Fibroblast of villous mesenchyme (primary cell): ENCODE measurements around the gene TMPRSS7. TPM values are rescaled to one million over a fixed set of nuclear protein-coding genes. Genes with fewer than 3 reads are reported as not detected.

Experiments
- DNase-seq: peaks from one replicate; pipeline ENCODE4 v3.0.0-alpha.2; 2010; ENCODE audit warnings: low read depth
- H3K4me3 ChIP-seq: 2 replicates; pipeline ENCODE4 v1.5.1; 2011; ENCODE audit warnings: low read depth, mild to moderate bottlenecking, low read length
- total RNA-seq: library from RNA; depleted of rRNA; stranded (reverse); fragments of >200 nt; gene quantifications from 2 replicates; pipeline ENCODE4 v1.2.3, GENCODE V29; 2012
- TF ChIP-seq, protein P1 (sequence below): IDR thresholded peaks from 2 replicates; pipeline ENCODE4 v1.5.1; 2012; ENCODE audit warnings: low read depth, mild to moderate bottlenecking, low read length; ENCODE audit not compliant: insufficient read depth

The TMPRSS7 gene
- total RNA-seq, 1 donor = not detected

DNA sequence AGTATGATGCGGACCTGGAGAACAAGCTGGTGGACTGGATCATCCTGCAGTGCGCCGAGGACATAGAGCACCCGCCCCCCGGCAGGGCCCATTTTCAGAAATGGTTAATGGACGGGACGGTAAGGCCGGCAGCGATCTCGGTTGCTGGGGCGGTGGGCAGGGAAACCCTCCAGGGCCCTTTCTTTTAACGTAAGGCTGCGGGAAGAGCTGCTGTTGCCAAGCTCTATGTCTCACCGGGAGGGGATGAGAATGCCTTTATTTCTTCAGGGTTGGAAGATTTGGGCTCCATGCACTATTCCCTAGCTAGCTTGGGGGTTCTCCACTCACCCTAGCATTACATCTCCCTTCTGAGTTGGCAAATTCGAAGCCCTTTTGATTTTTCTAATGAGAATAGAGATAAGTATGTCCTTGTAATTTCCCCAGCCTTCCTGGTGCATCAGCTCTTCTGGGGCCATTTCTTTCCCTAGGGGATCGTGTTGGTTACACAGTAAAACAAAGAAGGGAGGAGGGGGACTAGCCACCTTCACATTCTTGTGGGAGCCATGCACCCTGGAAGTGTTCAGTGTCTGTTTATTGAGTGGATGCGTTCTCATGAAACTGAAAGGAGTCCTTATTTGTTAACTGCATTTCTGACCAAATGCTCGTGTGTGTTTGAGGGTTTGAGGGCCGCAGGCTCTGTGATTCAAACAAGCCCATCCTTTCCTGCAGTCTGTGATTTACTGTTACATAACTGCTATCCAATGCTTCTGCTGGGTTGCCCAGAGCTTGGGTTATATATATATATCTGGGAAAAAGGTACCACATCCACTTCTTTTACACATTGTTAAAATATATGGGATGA is 34.8 kb upstream of the TMPRSS7 start:
- H3K4me3 ChIP-seq = peak overlapping the region; percentile 44
- TF ChIP-seq, protein P1, sequence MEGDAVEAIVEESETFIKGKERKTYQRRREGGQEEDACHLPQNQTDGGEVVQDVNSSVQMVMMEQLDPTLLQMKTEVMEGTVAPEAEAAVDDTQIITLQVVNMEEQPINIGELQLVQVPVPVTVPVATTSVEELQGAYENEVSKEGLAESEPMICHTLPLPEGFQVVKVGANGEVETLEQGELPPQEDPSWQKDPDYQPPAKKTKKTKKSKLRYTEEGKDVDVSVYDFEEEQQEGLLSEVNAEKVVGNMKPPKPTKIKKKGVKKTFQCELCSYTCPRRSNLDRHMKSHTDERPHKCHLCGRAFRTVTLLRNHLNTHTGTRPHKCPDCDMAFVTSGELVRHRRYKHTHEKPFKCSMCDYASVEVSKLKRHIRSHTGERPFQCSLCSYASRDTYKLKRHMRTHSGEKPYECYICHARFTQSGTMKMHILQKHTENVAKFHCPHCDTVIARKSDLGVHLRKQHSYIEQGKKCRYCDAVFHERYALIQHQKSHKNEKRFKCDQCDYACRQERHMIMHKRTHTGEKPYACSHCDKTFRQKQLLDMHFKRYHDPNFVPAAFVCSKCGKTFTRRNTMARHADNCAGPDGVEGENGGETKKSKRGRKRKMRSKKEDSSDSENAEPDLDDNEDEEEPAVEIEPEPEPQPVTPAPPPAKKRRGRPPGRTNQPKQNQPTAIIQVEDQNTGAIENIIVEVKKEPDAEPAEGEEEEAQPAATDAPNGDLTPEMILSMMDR = no peak
- DNase-seq = no peak

DNA sequence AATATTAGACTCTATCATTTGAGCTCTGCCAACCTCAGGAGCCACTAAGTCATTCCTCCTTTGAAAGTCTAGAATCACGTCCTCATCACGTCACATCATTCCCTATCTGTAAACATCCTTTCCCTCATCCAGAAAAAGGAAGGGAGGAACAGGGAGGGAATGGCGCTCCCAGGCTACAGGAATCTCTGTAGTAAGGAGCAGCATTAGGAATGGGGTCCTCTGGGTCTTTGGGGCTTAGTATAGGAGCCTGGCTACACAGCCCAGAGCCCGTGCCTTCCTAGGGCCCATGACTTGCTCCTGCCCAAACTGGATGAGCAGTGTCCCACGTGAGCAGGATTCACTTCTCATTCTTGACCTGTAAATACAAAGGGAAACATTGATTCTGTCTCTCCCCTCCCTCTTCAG is 34.2 kb upstream of the TMPRSS7 start:
- no peak overlapping the region for H3K4me3 ChIP-seq
- TF ChIP-seq, protein P1 = no peak
- DNase-seq = no peak

DNA sequence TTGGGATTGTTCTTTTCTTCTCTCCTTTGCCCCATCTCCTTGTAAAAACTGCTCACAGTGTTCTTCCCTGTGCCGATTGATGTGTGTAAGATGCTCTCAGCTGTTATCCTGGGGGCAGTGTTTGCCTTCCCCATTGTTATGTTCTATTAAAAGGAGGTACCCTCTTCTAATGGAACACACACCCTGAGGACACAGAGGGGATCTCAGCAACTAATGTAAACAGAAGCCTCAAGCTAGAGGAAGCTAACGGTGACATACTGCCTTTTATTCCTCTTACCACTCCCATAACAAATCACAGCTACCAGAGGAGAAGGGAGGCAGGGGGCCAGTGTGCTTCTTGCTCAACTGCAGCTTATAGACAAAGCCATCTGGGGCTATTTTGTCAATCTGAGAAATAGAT is 33.6 kb upstream of the TMPRSS7 start:
- H3K4me3 ChIP-seq = no peak overlapping the region
- TF ChIP-seq, protein P1 = no peak
- DNase-seq = no peak

DNA sequence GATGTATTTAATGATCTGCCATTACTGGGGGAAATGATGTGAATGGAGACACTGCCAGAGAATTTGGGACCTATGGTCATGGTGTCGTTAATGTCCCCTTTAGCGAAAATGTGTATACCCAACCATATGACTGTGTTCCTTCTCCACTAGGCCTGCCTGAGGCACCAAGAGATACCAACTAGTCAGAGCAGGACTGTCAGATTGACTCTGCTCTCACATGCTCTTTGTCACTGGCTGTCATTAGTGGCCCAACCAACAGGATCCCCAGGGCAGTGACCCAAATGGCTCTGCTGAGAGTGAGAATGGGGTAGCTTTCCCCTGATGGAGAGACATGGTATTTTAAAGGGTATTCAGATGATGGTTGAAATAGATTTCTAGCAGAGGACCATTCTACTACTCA is 33.0 kb upstream of the TMPRSS7 start:
- TF ChIP-seq, protein P1 = no peak

DNA sequence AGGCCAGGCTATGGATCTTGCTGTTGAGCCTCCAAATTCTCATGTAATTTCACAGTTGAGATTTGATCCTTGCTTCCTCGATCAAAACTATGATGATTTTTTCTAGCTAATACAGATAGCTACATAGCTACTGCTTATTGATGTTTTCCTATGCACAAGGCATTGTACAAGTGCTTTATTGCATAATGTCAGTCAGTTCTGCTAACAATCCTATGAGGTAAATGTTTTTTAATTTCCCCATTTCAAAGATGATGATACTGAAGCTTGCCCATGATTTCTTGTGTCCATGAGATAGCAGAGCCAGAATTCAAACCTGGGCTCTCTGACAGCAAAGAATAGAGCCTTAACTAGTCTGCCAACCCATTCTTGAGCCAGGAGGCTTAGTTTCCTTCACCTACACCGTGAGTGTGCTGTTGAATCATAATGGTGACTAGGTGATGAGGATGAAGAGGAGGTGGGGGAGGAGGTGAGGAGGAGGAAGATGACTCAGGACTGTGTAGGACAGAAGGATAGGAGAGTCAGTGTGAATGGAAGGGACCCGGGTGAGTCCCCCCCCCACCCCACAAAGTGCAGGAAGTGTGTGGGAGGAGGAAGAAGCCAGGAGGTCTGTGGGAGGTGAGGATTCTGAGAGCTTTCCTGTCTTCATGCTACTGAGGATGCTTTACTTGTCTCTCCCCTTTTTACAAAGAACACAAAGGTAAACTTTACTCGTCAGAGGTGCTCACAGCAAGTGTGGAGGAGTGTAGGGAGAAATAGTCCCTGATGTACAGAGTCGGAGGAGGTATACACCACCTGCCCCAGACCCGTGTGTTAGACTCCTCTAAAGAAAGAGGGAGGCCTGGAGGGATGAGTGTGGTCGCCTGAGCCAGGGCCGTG is 32.2 kb upstream of the TMPRSS7 start:
- DNase-seq = no peak
- no peak overlapping the region for H3K4me3 ChIP-seq
- TF ChIP-seq, protein P1 = no peak

More for the DNA sequence above, 33.0 kb upstream of the TMPRSS7 start:
- DNase-seq = no peak
- no peak overlapping the region for H3K4me3 ChIP-seq

DNA sequence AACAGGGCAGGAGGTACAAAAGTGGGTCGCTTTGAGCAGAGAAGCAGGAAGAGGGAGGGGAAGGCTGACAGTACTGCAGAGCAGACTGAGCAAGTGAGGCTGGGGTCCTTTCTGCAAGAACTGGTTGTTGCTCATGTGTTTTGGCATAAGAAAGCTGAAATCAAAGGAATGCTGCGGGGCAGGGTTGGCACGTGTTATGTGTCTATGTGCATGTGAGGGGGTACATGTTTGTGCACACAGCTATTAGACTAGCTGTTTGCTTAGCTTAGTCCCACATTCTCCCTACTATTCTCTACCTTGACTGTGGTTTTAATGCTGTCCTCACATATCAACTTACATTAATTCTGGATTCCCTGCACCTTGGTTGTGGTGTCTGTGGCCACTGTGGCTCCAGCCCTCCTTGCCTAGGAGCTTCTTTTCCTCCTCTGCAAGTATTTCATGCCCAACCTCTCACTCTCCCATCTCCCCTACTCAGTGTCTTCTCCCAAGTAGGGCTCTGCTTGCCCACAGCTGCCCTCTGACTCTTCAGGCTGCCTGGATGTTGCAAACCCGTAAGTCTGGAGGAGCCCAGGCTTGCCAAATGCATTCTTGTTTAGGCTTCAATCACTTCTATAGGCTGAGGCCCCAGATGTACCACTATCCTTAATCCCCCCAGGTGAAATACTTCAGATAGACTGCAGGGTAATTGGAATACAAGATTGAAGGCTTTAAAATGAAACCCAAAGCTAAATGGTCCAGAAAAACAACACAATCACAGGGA is 31.0 kb upstream of the TMPRSS7 start:
- H3K4me3 ChIP-seq = no peak overlapping the region
- TF ChIP-seq, protein P1 = no peak
- DNase-seq = no peak
